GM23338 (cell line): ENCODE results near the gene STX11. TPM values are rescaled to one million over a fixed set of nuclear protein-coding genes. Genes with fewer than 3 reads are reported as not detected.

ENCODE experiments used
- ATAC-seq: fragments of 200-7000 bp; cut with Tn5 transposase; 3 replicates; pipeline ENCODE4 v1.9.1; 2020
- DNase-seq: peaks from one replicate; pipeline ENCODE4 v3.0.0-alpha.2; 2015; ENCODE audit warnings: low spot score
- H2AFZ ChIP-seq: fragments of 200-600 bp; sonication (generic); 2 replicates; pipeline ENCODE4 v1.8.0; 2016; ENCODE audit warnings: antibody characterized with exemption, mild to moderate bottlenecking, moderate library complexity
- H3F3A ChIP-seq: fragments of 200-600 bp; sonication (generic); replicated peaks from 2 replicates; pipeline ENCODE4 v1.8.0; 2017; ENCODE audit warnings: antibody characterized with exemption, mixed run types, low read depth
- H3K27ac ChIP-seq: fragments of 200-600 bp; sonication (generic); 2 replicates; pipeline ENCODE4 v1.6.1; 2016; ENCODE audit warnings: low read depth
- H3K27me3 ChIP-seq: fragments of 200-600 bp; sonication (generic); 2 replicates; pipeline ENCODE4 v1.8.0; 2016; ENCODE audit warnings: mild to moderate bottlenecking, mixed run types, moderate library complexity; ENCODE audit not compliant: insufficient read depth
- H3K36me3 ChIP-seq: fragments of 200-600 bp; sonication (generic); 2 replicates; pipeline ENCODE4 v1.8.0; 2016; ENCODE audit warnings: mild to moderate bottlenecking; ENCODE audit not compliant: insufficient read depth
- H3K4me1 ChIP-seq: fragments of 200-600 bp; sonication (generic); 2 replicates; pipeline ENCODE4 v1.8.0; 2016; ENCODE audit warnings: mild to moderate bottlenecking, moderate library complexity; ENCODE audit not compliant: insufficient read depth
- H3K4me2 ChIP-seq: fragments of 200-600 bp; sonication (generic); 2 replicates; pipeline ENCODE4 v1.7.1; 2017; ENCODE audit warnings: mixed run types
- H3K4me3 ChIP-seq: fragments of 200-600 bp; sonication (generic); 2 replicates; pipeline ENCODE4 v1.6.1; 2016; ENCODE audit warnings: mixed run types
- H3K79me2 ChIP-seq: fragments of 200-600 bp; sonication (generic); replicated peaks from 2 replicates; pipeline ENCODE4 v1.8.0; 2017; ENCODE audit warnings: mild to moderate bottlenecking; ENCODE audit not compliant: insufficient read depth
- H3K9me2 ChIP-seq: fragments of 200-600 bp; sonication (generic); 2 replicates; pipeline ENCODE4 v1.8.0; 2017; ENCODE audit not compliant: insufficient read depth
- H4K20me1 ChIP-seq: fragments of 200-600 bp; sonication (generic); replicated peaks from 2 replicates; pipeline ENCODE4 v1.8.0; 2017; ENCODE audit warnings: mild to moderate bottlenecking; ENCODE audit not compliant: insufficient read depth
- H3K27ac Mint-ChIP-seq: 2 replicates; pipeline ENCODE4 v1.8.0; 2020; ENCODE audit warnings: inconsistent platforms, mild to moderate bottlenecking, moderate library complexity, mixed read lengths
- H3K27me3 Mint-ChIP-seq: 3 replicates; pipeline ENCODE4 v1.8.0; 2022; ENCODE audit warnings: low read depth, mild to moderate bottlenecking, moderate library complexity, mixed read lengths, inconsistent platforms; ENCODE audit not compliant: insufficient read depth, poor library complexity
- H3K36me3 Mint-ChIP-seq: 3 replicates; pipeline ENCODE4 v1.8.0; 2021; ENCODE audit warnings: low read depth, mild to moderate bottlenecking, inconsistent platforms, moderate library complexity, mixed read lengths
- H3K4me1 Mint-ChIP-seq: 3 replicates; pipeline ENCODE4 v1.8.0; 2020; ENCODE audit warnings: mild to moderate bottlenecking, inconsistent platforms, mixed read lengths
- H3K4me3 Mint-ChIP-seq: 3 replicates; pipeline ENCODE4 v1.8.0; 2021; ENCODE audit warnings: moderate library complexity, mild to moderate bottlenecking, inconsistent platforms, mixed read lengths
- H3K9me3 Mint-ChIP-seq: 3 replicates; pipeline ENCODE4 v1.8.0; 2020; ENCODE audit warnings: moderate library complexity, mild to moderate bottlenecking, inconsistent platforms, mixed read lengths
- CREB1 ChIP-seq: fragments of 250-450 bp; sonication (Bioruptor Pico); IDR thresholded peaks from 2 replicates; pipeline ENCODE4 v1.5.0; 2020; ENCODE audit warnings: low read depth, mild to moderate bottlenecking, moderate library complexity
- EZH2 ChIP-seq: fragments of 200-600 bp; sonication (generic); IDR thresholded peaks from one replicate; pipeline ENCODE4 v1.8.0; 2017; ENCODE audit warnings: antibody characterized with exemption, mild to moderate bottlenecking, low read depth; ENCODE audit not compliant: unreplicated experiment
- EZH2phosphoT487 ChIP-seq: fragments of 200-600 bp; sonication (generic); IDR thresholded peaks from one replicate; pipeline ENCODE4 v1.8.1; 2018; ENCODE audit warnings: antibody characterized with exemption; ENCODE audit not compliant: unreplicated experiment
- JUNB ChIP-seq: IDR thresholded peaks from one replicate; pipeline ENCODE4 v1.6.1; 2016; ENCODE audit warnings: antibody characterized with exemption; ENCODE audit not compliant: unreplicated experiment
- NANOG ChIP-seq: IDR thresholded peaks from 2 replicates; pipeline ENCODE4 v1.6.1; 2016; ENCODE audit warnings: antibody characterized with exemption, borderline replicate concordance
- POLR2AphosphoS5 ChIP-seq: IDR thresholded peaks from 2 replicates; pipeline ENCODE4 v1.6.1; 2016; ENCODE audit warnings: antibody characterized with exemption, low read depth
- STAT1 ChIP-seq: IDR thresholded peaks from one replicate; pipeline ENCODE4 v1.6.1; 2016; ENCODE audit warnings: antibody characterized with exemption; ENCODE audit not compliant: unreplicated experiment
- ZNF114 ChIP-seq: fragments of 250-450 bp; sonication (Bioruptor Pico); IDR thresholded peaks from 2 replicates; pipeline ENCODE4 v1.5.0; 2020; ENCODE audit warnings: mild to moderate bottlenecking, moderate library complexity
- ZNF331 ChIP-seq: fragments of 250-450 bp; sonication (Bioruptor Pico); IDR thresholded peaks from 2 replicates; pipeline ENCODE4 v1.5.0; 2020; ENCODE audit warnings: low read depth, mild to moderate bottlenecking, moderate library complexity
- ZNF462 ChIP-seq: fragments of 250-450 bp; sonication (Bioruptor Pico); IDR thresholded peaks from 2 replicates; pipeline ENCODE4 v1.5.0; 2020; ENCODE audit warnings: mild to moderate bottlenecking, moderate library complexity
- polyA plus RNA-seq: library from polyadenylated mRNA; unstranded; fragments of >200 nt; fragmentation: Nextera tagmentation; extraction: Ambion mirVana; gene quantifications from 2 replicates; pipeline ENCODE4 v1.2.1, GENCODE V29; 2016
- total RNA-seq: library from RNA; depleted of rRNA; stranded (reverse); fragments of >200 nt; shearing (Covaris generic); gene quantifications from 2 replicates; pipeline ENCODE4 v1.2.3, GENCODE V29; 2014
- TF ChIP-seq, protein P1 (sequence below), 2 experiments: fragments of 200-600 bp in 1 of 2; sonication (generic) in 1 of 2; conservative IDR thresholded peaks; 2 replicates each; pipeline versions ENCODE4 v1.5.1 to v1.6.1; 2016 to 2017; ENCODE audit warnings: antibody characterized with exemption in 2 of 2, low read depth in 2 of 2, mild to moderate bottlenecking in 2 of 2, moderate library complexity in 1 of 2
- TF ChIP-seq, protein P2 (sequence below): IDR thresholded peaks from 2 replicates; pipeline ENCODE4 v1.6.1; 2016; ENCODE audit warnings: antibody characterized with exemption
- TF ChIP-seq, protein P3 (sequence below): IDR thresholded peaks from one replicate; pipeline ENCODE4 v1.6.1; 2018; ENCODE audit warnings: antibody characterized with exemption; ENCODE audit not compliant: unreplicated experiment

Gene STX11
- total and polyA plus RNA-seq, 2 experiments from 2014 or later, result 0.35 to 0.52 TPM

GRCh38 chr6:144179237-144179636, 28.9 kb downstream of the STX11 start:
- ATAC-seq, result no peak
- Mint-ChIP-seq H3K27ac (no peak overlapping the region; the same call in 1 of the 2 replicates), H3K36me3 (no peaks in the 10 kb centered on the region), H3K4me1 (peaks cover 4% of the 10 kb centered on the region; the same call in 2 of the 3 replicates), H3K27me3 (peaks cover 9% of the 10 kb centered on the region), H3K9me3 (no peaks in the 10 kb centered on the region), H3K4me3 (no peak overlapping the region)
- H2AFZ ChIP-seq, result no peak overlapping the region
- 0 out of 2 replicates have a peak, but pooled peaks cover 4% of the 10 kb centered on the region for H4K20me1 ChIP-seq
- TF ChIP-seq ZNF114 (CRISPR knock-in tag) (no peak), STAT1 (no peak), JUNB (no peak), ZNF462 (CRISPR knock-in tag) (no peak), EZH2phosphoT487 (no peak), ZNF331 (CRISPR knock-in tag) (no peak), POLR2AphosphoS5 (no peak), CREB1 (CRISPR knock-in tag) (no peak), NANOG (no peak), EZH2 (no peak)
- TF ChIP-seq, protein P1, sequence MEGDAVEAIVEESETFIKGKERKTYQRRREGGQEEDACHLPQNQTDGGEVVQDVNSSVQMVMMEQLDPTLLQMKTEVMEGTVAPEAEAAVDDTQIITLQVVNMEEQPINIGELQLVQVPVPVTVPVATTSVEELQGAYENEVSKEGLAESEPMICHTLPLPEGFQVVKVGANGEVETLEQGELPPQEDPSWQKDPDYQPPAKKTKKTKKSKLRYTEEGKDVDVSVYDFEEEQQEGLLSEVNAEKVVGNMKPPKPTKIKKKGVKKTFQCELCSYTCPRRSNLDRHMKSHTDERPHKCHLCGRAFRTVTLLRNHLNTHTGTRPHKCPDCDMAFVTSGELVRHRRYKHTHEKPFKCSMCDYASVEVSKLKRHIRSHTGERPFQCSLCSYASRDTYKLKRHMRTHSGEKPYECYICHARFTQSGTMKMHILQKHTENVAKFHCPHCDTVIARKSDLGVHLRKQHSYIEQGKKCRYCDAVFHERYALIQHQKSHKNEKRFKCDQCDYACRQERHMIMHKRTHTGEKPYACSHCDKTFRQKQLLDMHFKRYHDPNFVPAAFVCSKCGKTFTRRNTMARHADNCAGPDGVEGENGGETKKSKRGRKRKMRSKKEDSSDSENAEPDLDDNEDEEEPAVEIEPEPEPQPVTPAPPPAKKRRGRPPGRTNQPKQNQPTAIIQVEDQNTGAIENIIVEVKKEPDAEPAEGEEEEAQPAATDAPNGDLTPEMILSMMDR (conservative IDR thresholded peaks at IDR 0.05; ENCODE audit: low read depth in 2 of 2), result no peak
- TF ChIP-seq, protein P2, sequence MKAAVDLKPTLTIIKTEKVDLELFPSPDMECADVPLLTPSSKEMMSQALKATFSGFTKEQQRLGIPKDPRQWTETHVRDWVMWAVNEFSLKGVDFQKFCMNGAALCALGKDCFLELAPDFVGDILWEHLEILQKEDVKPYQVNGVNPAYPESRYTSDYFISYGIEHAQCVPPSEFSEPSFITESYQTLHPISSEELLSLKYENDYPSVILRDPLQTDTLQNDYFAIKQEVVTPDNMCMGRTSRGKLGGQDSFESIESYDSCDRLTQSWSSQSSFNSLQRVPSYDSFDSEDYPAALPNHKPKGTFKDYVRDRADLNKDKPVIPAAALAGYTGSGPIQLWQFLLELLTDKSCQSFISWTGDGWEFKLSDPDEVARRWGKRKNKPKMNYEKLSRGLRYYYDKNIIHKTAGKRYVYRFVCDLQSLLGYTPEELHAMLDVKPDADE, result no peak
- TF ChIP-seq, protein P3, sequence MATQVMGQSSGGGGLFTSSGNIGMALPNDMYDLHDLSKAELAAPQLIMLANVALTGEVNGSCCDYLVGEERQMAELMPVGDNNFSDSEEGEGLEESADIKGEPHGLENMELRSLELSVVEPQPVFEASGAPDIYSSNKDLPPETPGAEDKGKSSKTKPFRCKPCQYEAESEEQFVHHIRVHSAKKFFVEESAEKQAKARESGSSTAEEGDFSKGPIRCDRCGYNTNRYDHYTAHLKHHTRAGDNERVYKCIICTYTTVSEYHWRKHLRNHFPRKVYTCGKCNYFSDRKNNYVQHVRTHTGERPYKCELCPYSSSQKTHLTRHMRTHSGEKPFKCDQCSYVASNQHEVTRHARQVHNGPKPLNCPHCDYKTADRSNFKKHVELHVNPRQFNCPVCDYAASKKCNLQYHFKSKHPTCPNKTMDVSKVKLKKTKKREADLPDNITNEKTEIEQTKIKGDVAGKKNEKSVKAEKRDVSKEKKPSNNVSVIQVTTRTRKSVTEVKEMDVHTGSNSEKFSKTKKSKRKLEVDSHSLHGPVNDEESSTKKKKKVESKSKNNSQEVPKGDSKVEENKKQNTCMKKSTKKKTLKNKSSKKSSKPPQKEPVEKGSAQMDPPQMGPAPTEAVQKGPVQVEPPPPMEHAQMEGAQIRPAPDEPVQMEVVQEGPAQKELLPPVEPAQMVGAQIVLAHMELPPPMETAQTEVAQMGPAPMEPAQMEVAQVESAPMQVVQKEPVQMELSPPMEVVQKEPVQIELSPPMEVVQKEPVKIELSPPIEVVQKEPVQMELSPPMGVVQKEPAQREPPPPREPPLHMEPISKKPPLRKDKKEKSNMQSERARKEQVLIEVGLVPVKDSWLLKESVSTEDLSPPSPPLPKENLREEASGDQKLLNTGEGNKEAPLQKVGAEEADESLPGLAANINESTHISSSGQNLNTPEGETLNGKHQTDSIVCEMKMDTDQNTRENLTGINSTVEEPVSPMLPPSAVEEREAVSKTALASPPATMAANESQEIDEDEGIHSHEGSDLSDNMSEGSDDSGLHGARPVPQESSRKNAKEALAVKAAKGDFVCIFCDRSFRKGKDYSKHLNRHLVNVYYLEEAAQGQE, result no peak
- no peak overlapping the region for H3K4me3 ChIP-seq
- H3K4me1 ChIP-seq, result no peaks in the 10 kb centered on the region
- no peaks in the 10 kb centered on the region for H3K36me3 ChIP-seq
- no peaks in the 10 kb centered on the region for H3K79me2 ChIP-seq
- H3K4me2 ChIP-seq, result no peak overlapping the region
- DNase-seq, result no peak
- H3F3A ChIP-seq, result no peaks in the 10 kb centered on the region
- no peak overlapping the region for H3K27ac ChIP-seq
- no peaks in the 10 kb centered on the region for H3K27me3 ChIP-seq
- H3K9me2 ChIP-seq, result no peaks in the 10 kb centered on the region
